ENCODE data around the gene SMIM23.

Gene SMIM23

GRCh38 chr5:171773106-171773505 lies 12.5 kb upstream of the SMIM23 start:
- Histone ChIP-seq H2AFZ (ENCODE audit: low read length) (no peak overlapping the region), H3K27me3 (ENCODE audit: insufficient read depth, low read length) (no peaks in the 10 kb centered on the region; the same call in 1 of the 2 replicates), H3K36me3 (ENCODE audit: insufficient read depth, low read length) (no peaks in the 10 kb centered on the region), H3K27ac (ENCODE audit: low read depth, low read length, poor library complexity, severe bottlenecking) (no peak overlapping the region), H3K4me3 (ENCODE audit: low read depth, low read length, poor library complexity, severe bottlenecking) (no peak overlapping the region), H3K9me3 (ENCODE audit: low read length) (no peaks in the 10 kb centered on the region), H3F3A (ENCODE audit: insufficient read depth, low read length) (no peaks in the 10 kb centered on the region), H3K4me1 (ENCODE audit: insufficient read depth, low read length, severe bottlenecking) (no peaks in the 10 kb centered on the region), H3K9me2 (ENCODE audit: low read depth, low read length) (no peaks in the 10 kb centered on the region), H3K4me2 (ENCODE audit: low read length) (no peak overlapping the region), H3K9ac (ENCODE audit: low read length) (no peak overlapping the region), H3K79me2 (ENCODE audit: insufficient read depth, low read length) (no peaks in the 10 kb centered on the region), H4K20me1 (ENCODE audit: insufficient read depth, low read length) (no peaks in the 10 kb centered on the region)
- TF ChIP-seq EZH2 (IDR thresholded peaks at IDR 0.05; ENCODE audit: borderline replicate concordance, low read length) (no peak), CTCF (IDR thresholded peaks at IDR 0.05; ENCODE audit: low read length) (no peak)

GRCh38 chr5:171774418-171774817 lies 11.2 kb upstream of the SMIM23 start:
- Histone ChIP-seq H3K9me2 (ENCODE audit: low read depth, low read length) (no peaks in the 10 kb centered on the region), H3K4me1 (ENCODE audit: insufficient read depth, low read length, severe bottlenecking) (no peaks in the 10 kb centered on the region), H3K9ac (ENCODE audit: low read length) (no peak overlapping the region), H4K20me1 (ENCODE audit: insufficient read depth, low read length) (no peaks in the 10 kb centered on the region), H3F3A (ENCODE audit: insufficient read depth, low read length) (no peaks in the 10 kb centered on the region), H3K4me3 (ENCODE audit: low read depth, low read length, poor library complexity, severe bottlenecking) (no peak overlapping the region), H3K27ac (ENCODE audit: low read depth, low read length, poor library complexity, severe bottlenecking) (no peak overlapping the region), H3K4me2 (ENCODE audit: low read length) (no peak overlapping the region), H2AFZ (ENCODE audit: low read length) (no peak overlapping the region), H3K36me3 (ENCODE audit: insufficient read depth, low read length) (no peaks in the 10 kb centered on the region), H3K79me2 (ENCODE audit: insufficient read depth, low read length) (no peaks in the 10 kb centered on the region), H3K9me3 (ENCODE audit: low read length) (no peaks in the 10 kb centered on the region), H3K27me3 (ENCODE audit: insufficient read depth, low read length) (no peaks in the 10 kb centered on the region; the same call in 1 of the 2 replicates)
- TF ChIP-seq CTCF (IDR thresholded peaks at IDR 0.05; ENCODE audit: low read length): no peak
- TF ChIP-seq EZH2 (IDR thresholded peaks at IDR 0.05; ENCODE audit: borderline replicate concordance, low read length): no peak

GRCh38 chr5:171776213-171776612 lies 9.4 kb upstream of the SMIM23 start:
- no peaks in the 10 kb centered on the region for H3K79me2 ChIP-seq (ENCODE audit: insufficient read depth, low read length)
- H3K27ac ChIP-seq (ENCODE audit: low read depth, low read length, poor library complexity, severe bottlenecking): no peak overlapping the region
- no peaks in the 10 kb centered on the region for H3K4me1 ChIP-seq (ENCODE audit: insufficient read depth, low read length, severe bottlenecking)
- H3K4me2 ChIP-seq (ENCODE audit: low read length): no peak overlapping the region
- H4K20me1 ChIP-seq (ENCODE audit: insufficient read depth, low read length): no peaks in the 10 kb centered on the region
- H3K27me3 ChIP-seq (ENCODE audit: insufficient read depth, low read length): peaks cover 3% of the 10 kb centered on the region; the same call in 1 of the 2 replicates
- H3K9me2 ChIP-seq (ENCODE audit: low read depth, low read length): no peaks in the 10 kb centered on the region
- no peak overlapping the region for H2AFZ ChIP-seq (ENCODE audit: low read length)
- no peak overlapping the region for H3K9ac ChIP-seq (ENCODE audit: low read length)
- H3K4me3 ChIP-seq (ENCODE audit: low read depth, low read length, poor library complexity, severe bottlenecking): no peak overlapping the region
- no peaks in the 10 kb centered on the region for H3K36me3 ChIP-seq (ENCODE audit: insufficient read depth, low read length)
- TF ChIP-seq CTCF (IDR thresholded peaks at IDR 0.05; ENCODE audit: low read length) (no peak), EZH2 (IDR thresholded peaks at IDR 0.05; ENCODE audit: borderline replicate concordance, low read length) (no peak)
- H3K9me3 ChIP-seq (ENCODE audit: low read length): no peaks in the 10 kb centered on the region
- H3F3A ChIP-seq (ENCODE audit: insufficient read depth, low read length): no peaks in the 10 kb centered on the region
